ENCODE data around the gene GTF2F2. TPM values are rescaled to one million over a fixed set of nuclear protein-coding genes. Genes with fewer than 3 reads are reported as not detected.

GTF2F2 gene
- total RNA-seq, 6 donors from 2014 or later = 10.2 to 29.3 (median 18.2) TPM

GRCh38 chr13:45142440-45143345, 22.4 kb downstream of the GTF2F2 start:
- H3K36me3 ChIP-seq = peaks cover 0 to 15% (median 1%) of the 10 kb centered on the region in 4 donors
- H3K4me3 ChIP-seq = no peak overlapping the region
- H3K27me3 ChIP-seq = no peaks in the 10 kb centered on the region
- no peak for TF ChIP-seq CTCF (IDR thresholded peaks at IDR 0.05)
- no peak for TF ChIP-seq POLR2AphosphoS5 (IDR thresholded peaks at IDR 0.05)
- no peak for TF ChIP-seq POLR2A (IDR thresholded peaks at IDR 0.05)
- TF ChIP-seq EP300 (IDR thresholded peaks at IDR 0.05) = no peak
- ATAC-seq (ENCODE audit: low FRiP score in 2 of 2) (no peak), DNase-seq (no peak)
- H3K27ac ChIP-seq = no peak overlapping the region
- no peaks in the 10 kb centered on the region for H3K9me3 ChIP-seq
- H3K4me1 ChIP-seq = peaks cover 0 to under 1% (median 0%) of the 10 kb centered on the region in 4 donors
- whole genome bisulfite sequencing, 2 donors = 89 to 90% methylated on average over 4 of the region's 4 CpGs

GRCh38 chr13:45143346-45143751, 23.0 kb downstream of the GTF2F2 start:
- no peaks in the 10 kb centered on the region for H3K9me3 ChIP-seq
- H3K4me3 ChIP-seq = no peak overlapping the region
- ATAC-seq (ENCODE audit: low FRiP score in 2 of 2) (no peak), DNase-seq (no peak)
- peaks cover 0 to 11% (median 1%) of the 10 kb centered on the region in 4 donors for H3K36me3 ChIP-seq
- TF ChIP-seq CTCF (IDR thresholded peaks at IDR 0.05) = no peak
- no peak for TF ChIP-seq POLR2A (IDR thresholded peaks at IDR 0.05)
- TF ChIP-seq POLR2AphosphoS5 (IDR thresholded peaks at IDR 0.05) = no peak
- no peak for TF ChIP-seq EP300 (IDR thresholded peaks at IDR 0.05)
- H3K27ac ChIP-seq = no peak overlapping the region
- no peaks in the 10 kb centered on the region for H3K4me1 ChIP-seq
- WGBS, 2 donors = 83 to 90% methylated on average over 7 of the region's 7 CpGs
- H3K27me3 ChIP-seq = no peaks in the 10 kb centered on the region

- Histone ChIP-seq H3K4me1 (no peaks in the 10 kb centered on the region), H3K36me3 (peaks cover 0 to 7% (median 1%) of the 10 kb centered on the region in 4 donors), H3K27ac (no peak overlapping the region), H3K27me3 (no peaks in the 10 kb centered on the region), H3K9me3 (no peaks in the 10 kb centered on the region), H3K4me3 (no peak overlapping the region)
- ATAC-seq (ENCODE audit: low FRiP score in 2 of 2) (no peak), DNase-seq (no peak)
- WGBS, 2 donors = 71 to 72% methylated on average over 1 of the region's 1 CpG
- TF ChIP-seq POLR2A (IDR thresholded peaks at IDR 0.05) = no peak
- TF ChIP-seq EP300 (IDR thresholded peaks at IDR 0.05) = no peak
- no peak for TF ChIP-seq POLR2AphosphoS5 (IDR thresholded peaks at IDR 0.05)
- TF ChIP-seq CTCF (IDR thresholded peaks at IDR 0.05) = no peak
These were observed 29.7 kb downstream of the GTF2F2 start for GRCh38 chr13:45149964-45150363.

GRCh38 chr13:45156565-45157361, 36.5 kb downstream of the GTF2F2 start:
- H3K9me3 ChIP-seq = no peaks in the 10 kb centered on the region
- 94% methylated on average over 7 of the region's 7 CpGs for WGBS, 2 donors
- TF ChIP-seq EP300 (IDR thresholded peaks at IDR 0.05) (no peak), CTCF (IDR thresholded peaks at IDR 0.05) (no peak), POLR2AphosphoS5 (IDR thresholded peaks at IDR 0.05) (no peak), POLR2A (IDR thresholded peaks at IDR 0.05) (no peak)
- H3K4me1 ChIP-seq = no peaks in the 10 kb centered on the region
- no peak for ATAC-seq (ENCODE audit: low FRiP score in 2 of 2)
- H3K27me3 ChIP-seq = no peaks in the 10 kb centered on the region
- H3K27ac ChIP-seq = no peak overlapping the region
- no peak overlapping the region for H3K4me3 ChIP-seq
- no peak for DNase-seq
- peaks cover 0 to 21% (median 1%) of the 10 kb centered on the region in 4 donors for H3K36me3 ChIP-seq

Measured in upper lobe of left lung (tissue), 6 donors.